Measurements from ENCODE around the gene MYBBP1A. TPM values are rescaled to one million over a fixed set of nuclear protein-coding genes. Genes with fewer than 3 reads are reported as not detected.

MYBBP1A gene
- total RNA-seq, 1 experiment from 2014 or later = 155 TPM

GRCh38 chr17:4574448-4575045, 19.4 kb upstream of the MYBBP1A start:
- no peak for ATAC-seq
- BruUV-seq (replicated peaks) = no TSS peak
- Histone ChIP-seq H3K4me2 (ENCODE audit: low read length) (no peak overlapping the region), H3K9ac (ENCODE audit: low read length) (no peak overlapping the region), H3K9me2 (replicated peaks; ENCODE audit: low read length) (no peaks in the 10 kb centered on the region), H3K27ac (ENCODE audit: low read length) (no peak overlapping the region), H3K4me3 (ENCODE audit: low read length) (no peak overlapping the region), H3K27me3 (ENCODE audit: low read length) (peaks cover 4% of the 10 kb centered on the region; the same call in 1 of the 2 replicates), H3K79me2 (ENCODE audit: low read length) (no peaks in the 10 kb centered on the region), H4K20me1 (ENCODE audit: low read length) (no peaks in the 10 kb centered on the region), H3K4me1 (ENCODE audit: insufficient read depth, low read length) (no peaks in the 10 kb centered on the region), H2AFZ (ENCODE audit: low read length) (no peak overlapping the region), H3K36me3 (ENCODE audit: low read depth, low read length) (no peaks in the 10 kb centered on the region), H3F3A (ENCODE audit: low read length, unreplicated experiment) (no peaks in the 10 kb centered on the region), H3K9me3 (ENCODE audit: low read length) (no peaks in the 10 kb centered on the region)
- DNase-seq = no peak
- ChIA-PET POLR2A (ENCODE audit: unreplicated experiment) (no interaction called here), CTCF (no interaction called here)
- intact Hi-C loops (cut with micrococcal nuclease) = no loop called here
- TF ChIP-seq EZH2 (IDR thresholded peaks at IDR 0.05; ENCODE audit: low read length, unreplicated experiment) (no peak), CTCF (conservative IDR thresholded peaks at IDR 0.05; ENCODE audit: low read depth, low read length) (no peak), EZH2phosphoT487 (IDR thresholded peaks at IDR 0.05; ENCODE audit: borderline replicate concordance, low read length) (no peak)

- no peak for ATAC-seq
- no peaks in the 10 kb centered on the region for H3K79me2 ChIP-seq (ENCODE audit: low read length)
- no peak overlapping the region for H2AFZ ChIP-seq (ENCODE audit: low read length)
- ChIA-PET POLR2A (ENCODE audit: unreplicated experiment) (no interaction called here), CTCF (no interaction called here)
- BruUV-seq (replicated peaks) = no TSS peak
- H3K36me3 ChIP-seq (ENCODE audit: low read depth, low read length) = no peaks in the 10 kb centered on the region
- H3K4me3 ChIP-seq (ENCODE audit: low read length) = no peak overlapping the region
- peaks cover 4% of the 10 kb centered on the region; the same call in 1 of the 2 replicates for H3K27me3 ChIP-seq (ENCODE audit: low read length)
- H3K27ac ChIP-seq (ENCODE audit: low read length) = no peak overlapping the region
- intact Hi-C loops (cut with micrococcal nuclease) = no loop called here
- H3K9me2 ChIP-seq (replicated peaks; ENCODE audit: low read length) = no peaks in the 10 kb centered on the region
- no peak overlapping the region for H3K9ac ChIP-seq (ENCODE audit: low read length)
- no peaks in the 10 kb centered on the region for H3K9me3 ChIP-seq (ENCODE audit: low read length)
- no peak overlapping the region for H3K4me2 ChIP-seq (ENCODE audit: low read length)
- DNase-seq = no peak
- H3K4me1 ChIP-seq (ENCODE audit: insufficient read depth, low read length) = no peaks in the 10 kb centered on the region
- TF ChIP-seq EZH2 (IDR thresholded peaks at IDR 0.05; ENCODE audit: low read length, unreplicated experiment) = no peak
- TF ChIP-seq CTCF (conservative IDR thresholded peaks at IDR 0.05; ENCODE audit: low read depth, low read length) = no peak
- TF ChIP-seq EZH2phosphoT487 (IDR thresholded peaks at IDR 0.05; ENCODE audit: borderline replicate concordance, low read length) = no peak
- H3F3A ChIP-seq (ENCODE audit: low read length, unreplicated experiment) = no peaks in the 10 kb centered on the region
- no peaks in the 10 kb centered on the region for H4K20me1 ChIP-seq (ENCODE audit: low read length)
Observed at GRCh38 chr17:4573669-4574068, 18.5 kb upstream of the MYBBP1A start.

- ATAC-seq (no peak), DNase-seq (no peak)
- Histone ChIP-seq H3K36me3 (ENCODE audit: low read depth, low read length) (no peaks in the 10 kb centered on the region), H3K4me1 (ENCODE audit: insufficient read depth, low read length) (no peaks in the 10 kb centered on the region), H2AFZ (ENCODE audit: low read length) (no peak overlapping the region), H3K27ac (ENCODE audit: low read length) (no peak overlapping the region), H3K9me3 (ENCODE audit: low read length) (no peaks in the 10 kb centered on the region), H3K9ac (ENCODE audit: low read length) (no peak overlapping the region), H3K9me2 (replicated peaks; ENCODE audit: low read length) (no peaks in the 10 kb centered on the region), H3K4me3 (ENCODE audit: low read length) (no peak overlapping the region), H3K79me2 (ENCODE audit: low read length) (no peaks in the 10 kb centered on the region), H4K20me1 (ENCODE audit: low read length) (no peaks in the 10 kb centered on the region), H3K27me3 (ENCODE audit: low read length) (peaks cover 4% of the 10 kb centered on the region; the same call in 1 of the 2 replicates), H3F3A (ENCODE audit: low read length, unreplicated experiment) (no peaks in the 10 kb centered on the region), H3K4me2 (ENCODE audit: low read length) (no peak overlapping the region)
- POLR2A ChIA-PET (ENCODE audit: unreplicated experiment) = no interaction called here
- no TSS peak for BruUV-seq (replicated peaks)
- intact Hi-C loops (cut with micrococcal nuclease) = no loop called here
- TF ChIP-seq CTCF (conservative IDR thresholded peaks at IDR 0.05; ENCODE audit: low read depth, low read length) = no peak
- TF ChIP-seq EZH2 (IDR thresholded peaks at IDR 0.05; ENCODE audit: low read length, unreplicated experiment) = no peak
- no peak for TF ChIP-seq EZH2phosphoT487 (IDR thresholded peaks at IDR 0.05; ENCODE audit: borderline replicate concordance, low read length)
- CTCF ChIA-PET = no interaction called here
Observed at GRCh38 chr17:4573115-4573514, 17.9 kb upstream of the MYBBP1A start.
